ENCODE data around the gene GAST.

The GAST gene

GRCh38 chr17:41736983-41737679 is 25.0 kb downstream of the GAST start:
- Mint-ChIP-seq H3K27ac (no peak overlapping the region), H3K9me3 (no peaks in the 10 kb centered on the region), H3K27me3 (peaks cover 42% of the 10 kb centered on the region), H3K36me3 (ENCODE audit: low read depth) (no peaks in the 10 kb centered on the region), H3K4me1 (ENCODE audit: low read depth) (peaks cover 6% of the 10 kb centered on the region), H3K4me3 (no peak overlapping the region)
- DNase-seq = no peak

GRCh38 chr17:41737680-41738023 is 25.5 kb downstream of the GAST start:
- Mint-ChIP-seq H3K27me3 (peaks cover 37% of the 10 kb centered on the region), H3K9me3 (no peaks in the 10 kb centered on the region), H3K4me3 (no peak overlapping the region), H3K4me1 (ENCODE audit: low read depth) (peaks cover 6% of the 10 kb centered on the region), H3K27ac (no peak overlapping the region), H3K36me3 (ENCODE audit: low read depth) (no peaks in the 10 kb centered on the region)
- peak; percentile 36 for DNase-seq

GRCh38 chr17:41738077-41738800 is 26.1 kb downstream of the GAST start:
- Mint-ChIP-seq H3K9me3 (no peaks in the 10 kb centered on the region), H3K36me3 (ENCODE audit: low read depth) (no peaks in the 10 kb centered on the region), H3K4me1 (ENCODE audit: low read depth) (peaks cover 6% of the 10 kb centered on the region), H3K27me3 (peaks cover 35% of the 10 kb centered on the region), H3K27ac (no peak overlapping the region), H3K4me3 (no peak overlapping the region)
- DNase-seq = peak; percentile 89

- Mint-ChIP-seq H3K4me1 (ENCODE audit: low read depth) (peaks cover 3% of the 10 kb centered on the region), H3K27me3 (peaks cover 31% of the 10 kb centered on the region)
Measured at GRCh38 chr17:41738801-41739112, 26.6 kb downstream of the GAST start.

GRCh38 chr17:41739661-41740352 is 27.7 kb downstream of the GAST start:
- no peaks in the 10 kb centered on the region for H3K36me3 Mint-ChIP-seq (ENCODE audit: low read depth)
- H3K4me3 Mint-ChIP-seq = no peak overlapping the region
- H3K27me3 Mint-ChIP-seq = peaks cover 30% of the 10 kb centered on the region
- no peak for DNase-seq
- H3K4me1 Mint-ChIP-seq (ENCODE audit: low read depth) = peaks cover 3% of the 10 kb centered on the region
- H3K9me3 Mint-ChIP-seq = no peaks in the 10 kb centered on the region
- H3K27ac Mint-ChIP-seq = no peak overlapping the region

More at GRCh38 chr17:41738801-41739112, 26.6 kb downstream of the GAST start:
- H3K9me3 Mint-ChIP-seq = no peaks in the 10 kb centered on the region
- DNase-seq = no peak
- H3K4me3 Mint-ChIP-seq = no peak overlapping the region
- H3K36me3 Mint-ChIP-seq (ENCODE audit: low read depth) = no peaks in the 10 kb centered on the region
- no peak overlapping the region for H3K27ac Mint-ChIP-seq

GRCh38 chr17:41740506-41740905 is 28.4 kb downstream of the GAST start:
- Mint-ChIP-seq H3K9me3 (no peaks in the 10 kb centered on the region), H3K4me3 (no peak overlapping the region), H3K4me1 (ENCODE audit: low read depth) (no peaks in the 10 kb centered on the region), H3K27me3 (peaks cover 25% of the 10 kb centered on the region), H3K27ac (no peak overlapping the region), H3K36me3 (ENCODE audit: low read depth) (no peaks in the 10 kb centered on the region)
- DNase-seq = no peak

- Mint-ChIP-seq H3K4me3 (no peak overlapping the region), H3K27me3 (peaks cover 16% of the 10 kb centered on the region), H3K36me3 (ENCODE audit: low read depth) (no peaks in the 10 kb centered on the region), H3K27ac (no peak overlapping the region), H3K4me1 (ENCODE audit: low read depth) (no peaks in the 10 kb centered on the region), H3K9me3 (no peaks in the 10 kb centered on the region)
- no peak for DNase-seq
Measured at GRCh38 chr17:41741709-41742108, 29.6 kb downstream of the GAST start.

GRCh38 chr17:41748275-41748674 is 36.1 kb downstream of the GAST start:
- no peak overlapping the region for H3K27ac Mint-ChIP-seq
- DNase-seq = no peak
- no peaks in the 10 kb centered on the region for H3K36me3 Mint-ChIP-seq (ENCODE audit: low read depth)
- no peak overlapping the region for H3K4me3 Mint-ChIP-seq
- H3K4me1 Mint-ChIP-seq (ENCODE audit: low read depth) = no peaks in the 10 kb centered on the region
- peaks cover 3% of the 10 kb centered on the region for H3K27me3 Mint-ChIP-seq
- no peaks in the 10 kb centered on the region for H3K9me3 Mint-ChIP-seq

GRCh38 chr17:41750862-41751261 is 38.7 kb downstream of the GAST start:
- DNase-seq = no peak
- no peak overlapping the region for H3K27ac Mint-ChIP-seq
- H3K36me3 Mint-ChIP-seq (ENCODE audit: low read depth) = no peaks in the 10 kb centered on the region
- H3K4me3 Mint-ChIP-seq = no peak overlapping the region
- no peaks in the 10 kb centered on the region for H3K9me3 Mint-ChIP-seq
- no peaks in the 10 kb centered on the region for H3K4me1 Mint-ChIP-seq (ENCODE audit: low read depth)
- peaks cover 3% of the 10 kb centered on the region for H3K27me3 Mint-ChIP-seq

- no peak for DNase-seq
- no peaks in the 10 kb centered on the region for H3K9me3 Mint-ChIP-seq
- no peak overlapping the region for H3K4me3 Mint-ChIP-seq
- no peaks in the 10 kb centered on the region for H3K36me3 Mint-ChIP-seq (ENCODE audit: low read depth)
- H3K27me3 Mint-ChIP-seq = peaks cover 3% of the 10 kb centered on the region
- H3K27ac Mint-ChIP-seq = no peak overlapping the region
- no peaks in the 10 kb centered on the region for H3K4me1 Mint-ChIP-seq (ENCODE audit: low read depth)
Measured at GRCh38 chr17:41751288-41751687, 39.2 kb downstream of the GAST start.

- DNase-seq = no peak
- Mint-ChIP-seq H3K36me3 (ENCODE audit: low read depth) (no peaks in the 10 kb centered on the region), H3K27ac (no peak overlapping the region)
Measured at GRCh38 chr17:41754066-41754465, 41.9 kb downstream of the GAST start.

GRCh38 chr17:41758601-41759000 is 46.5 kb downstream of the GAST start:
- Mint-ChIP-seq H3K4me3 (no peak overlapping the region), H3K36me3 (ENCODE audit: low read depth) (no peaks in the 10 kb centered on the region), H3K27ac (no peak overlapping the region), H3K4me1 (ENCODE audit: low read depth) (no peaks in the 10 kb centered on the region), H3K27me3 (no peaks in the 10 kb centered on the region), H3K9me3 (no peaks in the 10 kb centered on the region)
- no peak for DNase-seq

More at GRCh38 chr17:41754066-41754465, 41.9 kb downstream of the GAST start:
- Mint-ChIP-seq H3K27me3 (no peaks in the 10 kb centered on the region), H3K4me1 (ENCODE audit: low read depth) (no peaks in the 10 kb centered on the region), H3K9me3 (no peaks in the 10 kb centered on the region), H3K4me3 (no peak overlapping the region)

- DNase-seq = no peak
- H3K27me3 Mint-ChIP-seq = no peaks in the 10 kb centered on the region
- H3K36me3 Mint-ChIP-seq (ENCODE audit: low read depth) = no peaks in the 10 kb centered on the region
- H3K27ac Mint-ChIP-seq = no peak overlapping the region
- no peaks in the 10 kb centered on the region for H3K4me1 Mint-ChIP-seq (ENCODE audit: low read depth)
- no peaks in the 10 kb centered on the region for H3K9me3 Mint-ChIP-seq
- H3K4me3 Mint-ChIP-seq = no peak overlapping the region
Measured at GRCh38 chr17:41760878-41761277, 48.7 kb downstream of the GAST start.

GRCh38 chr17:41762391-41762790 is 50.3 kb downstream of the GAST start:
- Mint-ChIP-seq H3K4me1 (ENCODE audit: low read depth) (no peaks in the 10 kb centered on the region), H3K4me3 (no peak overlapping the region), H3K9me3 (no peaks in the 10 kb centered on the region), H3K27ac (no peak overlapping the region), H3K27me3 (no peaks in the 10 kb centered on the region), H3K36me3 (ENCODE audit: low read depth) (no peaks in the 10 kb centered on the region)
- no peak for DNase-seq

- no peaks in the 10 kb centered on the region for H3K27me3 Mint-ChIP-seq
- H3K9me3 Mint-ChIP-seq = no peaks in the 10 kb centered on the region
- H3K4me3 Mint-ChIP-seq = no peak overlapping the region
- H3K27ac Mint-ChIP-seq = no peak overlapping the region
- no peaks in the 10 kb centered on the region for H3K36me3 Mint-ChIP-seq (ENCODE audit: low read depth)
- H3K4me1 Mint-ChIP-seq (ENCODE audit: low read depth) = no peaks in the 10 kb centered on the region
- DNase-seq = no peak
Measured at GRCh38 chr17:41762841-41763240, 50.7 kb downstream of the GAST start.

Data from activated T-cell treated with anti-CD3 and anti-CD28 coated beads, Interleukin-2, amount 50 U/mL, for 24 hours (primary cell).